PC-9 (cell line): ENCODE results near the gene IL20RA. TPM values are rescaled to one million over a fixed set of nuclear protein-coding genes. Genes with fewer than 3 reads are reported as not detected.
A peak's percentile ranks its signal among the peaks of the same experiment; 100 is the strongest.

ENCODE experiments used
- BruUV-seq: library from RNA; stranded (reverse); fragments of 400-500 nt; replicated peaks from 2 replicates; lab custom pipeline; 2021; lab: Mats Ljungman, UMichigan
- CTCF ChIA-PET: fragments of 300-600 bp; sonication (Branson Sonifier 250); formaldehyde crosslinking; loops from one replicate; lab custom pipeline; 2022; ENCODE audit warnings: antibody characterized with exemption; lab: Charles Lee
- POLR2A ChIA-PET: fragments of 300-600 bp; sonication (Branson Sonifier 250); formaldehyde crosslinking; loops from one replicate; lab custom pipeline; 2022; ENCODE audit warnings: antibody characterized with exemption; ENCODE audit not compliant: unreplicated experiment; lab: Charles Lee
- DNase-seq, 2 experiments: peaks; one replicate each; pipeline versions ENCODE4 v3.0.0 to v3.0.0-alpha.2; 2015 to 2022; ENCODE audit warnings: mixed read lengths in 1 of 2
- H2AFZ ChIP-seq: fragments of 200-600 bp; sonication (generic); 2 replicates; pipeline ENCODE4 v1.8.1; 2017; ENCODE audit warnings: antibody characterized with exemption
- H3F3A ChIP-seq: fragments of 200-600 bp; sonication (generic); 2 replicates; pipeline ENCODE4 v1.8.1; 2017; ENCODE audit warnings: antibody characterized with exemption, mild to moderate bottlenecking, low read depth; ENCODE audit not compliant: insufficient read depth
- H3K27ac ChIP-seq: fragments of 200-600 bp; sonication (generic); 2 replicates; pipeline ENCODE4 v1.6.1; 2016; ENCODE audit warnings: mixed run types
- H3K27me3 ChIP-seq: fragments of 200-600 bp; sonication (generic); 2 replicates; pipeline ENCODE4 v1.6.1; 2016; ENCODE audit warnings: low read depth, mixed run types; ENCODE audit not compliant: insufficient read depth
- H3K36me3 ChIP-seq: fragments of 200-600 bp; sonication (generic); 2 replicates; pipeline ENCODE4 v1.6.1; 2016; ENCODE audit warnings: low read depth, mixed run types
- H3K4me1 ChIP-seq: fragments of 200-600 bp; sonication (generic); replicated peaks from 2 replicates; pipeline ENCODE4 v1.6.1; 2016; ENCODE audit warnings: mixed run types; ENCODE audit not compliant: insufficient read depth
- H3K4me2 ChIP-seq: fragments of 200-600 bp; sonication (generic); 2 replicates; pipeline ENCODE4 v1.6.1; 2017; ENCODE audit warnings: mixed run types
- H3K4me3 ChIP-seq: fragments of 200-600 bp; sonication (generic); 2 replicates; pipeline ENCODE4 v1.6.1; 2016; ENCODE audit warnings: mixed run types
- H3K79me2 ChIP-seq: fragments of 200-600 bp; sonication (generic); 2 replicates; pipeline ENCODE4 v1.6.1; 2017; ENCODE audit warnings: low read depth, mixed run types
- H3K9me2 ChIP-seq: fragments of 200-600 bp; sonication (generic); 2 replicates; pipeline ENCODE4 v1.8.1; 2017; ENCODE audit warnings: mild to moderate bottlenecking; ENCODE audit not compliant: insufficient read depth
- H3K9me3 ChIP-seq: fragments of 200-600 bp; sonication (generic); 2 replicates; pipeline ENCODE4 v1.8.1; 2016; ENCODE audit warnings: low read depth; ENCODE audit not compliant: insufficient read depth
- H4K20me1 ChIP-seq: fragments of 200-600 bp; sonication (generic); 2 replicates; pipeline ENCODE4 v1.8.1; 2017; ENCODE audit not compliant: insufficient read depth
- CTCF ChIP-seq: fragments of 200-600 bp; sonication (generic); conservative IDR thresholded peaks from 2 replicates; pipeline ENCODE4 v1.6.1; 2017; ENCODE audit warnings: mixed run types, antibody characterized with exemption, mild to moderate bottlenecking, moderate library complexity
- EZH2 ChIP-seq: fragments of 200-600 bp; sonication (generic); IDR thresholded peaks from 2 replicates; pipeline ENCODE4 v1.8.0; 2017; ENCODE audit warnings: antibody characterized with exemption, low read depth
- intact Hi-C: fragments of 100-400 bp; cut with micrococcal nuclease; formaldehyde crosslinking; loops from one replicate; pipeline ENCODE4 v1.10.0; 2022; ENCODE audit not compliant: unreplicated experiment
- total RNA-seq: library from RNA; stranded (reverse); gene quantifications from 2 replicates; pipeline ENCODE4 v1.2.3, GENCODE V29; 2021

Gene IL20RA
- total RNA-seq, 1 experiment from 2014 or later = 2.5 TPM

GRCh38 chr6:137013031-137013430, 31.7 kb downstream of the IL20RA start:
- H3K36me3 ChIP-seq = peaks cover 14% of the 10 kb centered on the region
- DNase-seq = peak in 1 of 2 experiments; percentile 34
- H3F3A ChIP-seq = peaks cover 8% of the 10 kb centered on the region; the same call in 1 of the 2 replicates
- ChIA-PET CTCF (interaction anchor here (1.4 to 1.7 kb wide), 2 partner anchors 24 to 44 kb away, joined by 4 to 5 read pairs; no protein-coding TSS in a partner anchor), POLR2A (no interaction called here)
- 0 out of 2 replicates have a peak overlapping the region, but pooled peaks have one; percentile 1 for H3K27ac ChIP-seq
- no peak overlapping the region for H2AFZ ChIP-seq
- no TSS peak for BruUV-seq
- H3K4me3 ChIP-seq = no peak overlapping the region
- peaks cover 34% of the 10 kb centered on the region for H3K4me1 ChIP-seq
- no peak overlapping the region for H3K4me2 ChIP-seq
- no peaks in the 10 kb centered on the region for H3K9me2 ChIP-seq
- no peaks in the 10 kb centered on the region; the same call in 1 of the 2 replicates for H3K9me3 ChIP-seq
- H3K27me3 ChIP-seq = no peaks in the 10 kb centered on the region
- intact Hi-C loops = no loop called here
- no peaks in the 10 kb centered on the region for H4K20me1 ChIP-seq
- H3K79me2 ChIP-seq = no peaks in the 10 kb centered on the region
- TF ChIP-seq EZH2 (no peak), CTCF (no peak)

- no peak overlapping the region for H3K27ac ChIP-seq
These were observed 33.4 kb downstream of the IL20RA start for GRCh38 chr6:137011406-137011805.

GRCh38 chr6:137010128-137010718, 34.5 kb downstream of the IL20RA start:
- DNase-seq = no peak
- Histone ChIP-seq H3K4me2 (no peak overlapping the region), H2AFZ (no peak overlapping the region), H3F3A (peaks cover 4% of the 10 kb centered on the region; the same call in 1 of the 2 replicates), H3K4me3 (no peak overlapping the region), H3K27me3 (no peaks in the 10 kb centered on the region), H3K36me3 (peaks cover 22% of the 10 kb centered on the region), H4K20me1 (no peaks in the 10 kb centered on the region), H3K27ac (no peak overlapping the region), H3K9me2 (no peaks in the 10 kb centered on the region), H3K79me2 (no peaks in the 10 kb centered on the region), H3K9me3 (no peaks in the 10 kb centered on the region; the same call in 1 of the 2 replicates), H3K4me1 (peaks cover 24% of the 10 kb centered on the region)
- CTCF ChIA-PET = no interaction called here
- POLR2A ChIA-PET = no interaction called here
- intact Hi-C loops = no loop called here
- TF ChIP-seq CTCF = no peak
- no peak for TF ChIP-seq EZH2
- BruUV-seq = no TSS peak

More at GRCh38 chr6:137011406-137011805, 33.4 kb downstream of the IL20RA start:
- H3K4me2 ChIP-seq = no peak overlapping the region
- peaks cover 22% of the 10 kb centered on the region for H3K36me3 ChIP-seq
- H3K9me3 ChIP-seq = no peaks in the 10 kb centered on the region; the same call in 1 of the 2 replicates
- H3F3A ChIP-seq = peaks cover 4% of the 10 kb centered on the region; the same call in 1 of the 2 replicates
- H2AFZ ChIP-seq = no peak overlapping the region
- TF ChIP-seq CTCF = no peak
- TF ChIP-seq EZH2 = no peak
- H3K4me3 ChIP-seq = no peak overlapping the region
- intact Hi-C loops = no loop called here
- no peaks in the 10 kb centered on the region for H3K9me2 ChIP-seq
- no peaks in the 10 kb centered on the region for H4K20me1 ChIP-seq
- no peaks in the 10 kb centered on the region for H3K27me3 ChIP-seq
- BruUV-seq = no TSS peak
- peaks cover 28% of the 10 kb centered on the region for H3K4me1 ChIP-seq
- CTCF ChIA-PET = interaction anchor here (0.6 kb wide), 1 partner anchor 265 kb away, joined by 3 read pairs; no protein-coding TSS in a partner anchor
- peak in 1 of 2 experiments; percentile 18 for DNase-seq
- POLR2A ChIA-PET = interaction anchor here (0.6 kb wide), 1 partner anchor 16 kb away, joined by 3 read pairs; no protein-coding TSS in a partner anchor
- H3K79me2 ChIP-seq = no peaks in the 10 kb centered on the region
